GM18505 (cell line): ENCODE measurements around the gene TMC8.

Source experiments
- ATAC-seq: cut with Tn5 transposase; IDR thresholded peaks from one replicate; pipeline ENCODE4 v1.9.1; 2021; ENCODE audit not compliant: unreplicated experiment
- POLR2A ChIP-seq: IDR thresholded peaks from 4 replicates; pipeline ENCODE4 v1.6.1; 2011; ENCODE audit warnings: borderline replicate concordance; ENCODE audit not compliant: insufficient read depth, insufficient read length; ENCODE audit errors: extremely low read depth

The TMC8 gene

DNA sequence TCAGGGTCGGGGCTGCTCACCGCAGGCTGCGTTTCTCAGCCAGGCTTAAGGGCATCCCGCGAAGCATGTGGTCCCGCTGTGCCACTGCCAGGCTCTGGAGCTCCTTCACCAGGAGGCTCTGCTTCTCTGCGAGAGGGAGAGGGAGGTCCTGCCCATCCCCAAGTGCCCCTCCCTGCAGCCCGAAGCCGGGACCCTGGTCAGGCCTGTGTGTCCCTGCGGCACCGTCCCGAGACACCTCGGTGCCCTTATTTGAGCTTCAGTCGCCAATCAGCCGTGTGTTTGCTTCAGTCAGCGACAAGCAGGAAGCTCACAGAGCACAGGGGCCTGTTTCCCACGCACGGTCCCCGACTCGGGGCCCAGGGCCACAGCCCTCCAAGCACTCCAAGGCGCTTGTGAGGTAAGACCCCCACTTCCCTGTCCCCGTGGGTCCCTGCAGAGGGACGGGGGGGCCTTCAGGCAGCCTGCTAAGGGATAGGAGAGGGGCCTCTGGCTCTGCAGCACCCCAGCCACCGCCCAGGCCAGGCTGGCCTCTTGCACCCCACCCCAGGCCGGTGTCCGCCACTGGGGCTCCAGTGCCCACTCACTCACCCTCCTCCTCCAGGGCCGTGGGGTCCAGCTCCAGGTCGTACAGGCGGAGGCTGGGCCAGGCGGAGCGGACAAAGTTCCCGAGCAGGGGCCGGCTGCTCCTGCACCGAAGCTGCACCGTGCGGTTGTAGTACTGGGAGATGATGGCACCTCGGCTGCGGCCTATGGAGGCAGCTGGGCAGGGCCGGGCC is 5.2 kb upstream of the TMC8 start:
- peak; percentile 31 for TF ChIP-seq POLR2A
- no peak for ATAC-seq

DNA sequence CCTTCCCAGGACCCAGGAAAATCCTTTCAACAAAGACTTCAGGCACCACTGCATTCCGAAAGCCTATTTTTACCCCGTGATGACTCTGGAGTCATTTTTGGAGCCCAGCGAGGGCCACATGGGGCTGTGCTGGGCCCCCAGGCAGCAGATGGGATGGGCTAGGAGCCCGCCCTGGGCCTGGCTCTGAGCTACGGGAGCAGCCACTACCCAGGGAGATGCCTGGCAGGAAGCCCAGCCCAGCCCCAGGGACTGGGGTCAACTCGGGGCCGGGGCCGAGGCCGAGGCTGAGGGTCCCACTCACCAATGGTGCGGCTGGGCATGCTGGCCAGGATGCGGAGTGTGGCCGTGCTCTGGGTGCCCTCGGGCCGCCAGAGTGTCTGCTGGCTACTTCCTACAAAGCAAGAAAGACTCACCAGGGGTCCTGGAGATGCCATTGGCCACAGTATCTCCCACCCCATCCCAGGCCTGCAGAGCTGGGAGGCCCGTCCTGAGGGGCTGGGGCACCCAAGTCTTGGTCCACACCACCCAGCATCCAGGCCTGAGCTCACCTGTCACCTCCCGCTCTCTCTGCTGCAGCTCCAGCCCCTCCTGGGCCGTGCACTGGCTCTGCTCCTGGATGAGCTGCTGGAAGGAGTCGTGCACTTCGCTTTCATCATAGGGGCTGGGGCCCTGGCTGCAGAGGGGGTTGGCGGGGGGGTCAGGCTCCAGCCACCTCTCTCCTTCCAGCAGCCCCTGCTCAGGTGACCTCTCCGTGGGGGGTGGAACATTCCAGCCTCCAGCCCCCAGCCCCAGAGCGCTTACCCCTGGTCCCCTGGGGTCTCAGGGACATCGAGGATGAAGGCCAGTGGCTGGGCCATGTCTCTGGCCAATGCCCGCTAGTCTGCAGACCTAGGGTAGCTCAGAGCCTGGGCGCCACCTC is 4.3 kb upstream of the TMC8 start:
- peak; percentile 5 for TF ChIP-seq POLR2A
- ATAC-seq = no peak

GRCh38 chr17:78126895-78127238 is 3.7 kb upstream of the TMC8 start:
- TF ChIP-seq POLR2A = no peak
- no peak for ATAC-seq

DNA sequence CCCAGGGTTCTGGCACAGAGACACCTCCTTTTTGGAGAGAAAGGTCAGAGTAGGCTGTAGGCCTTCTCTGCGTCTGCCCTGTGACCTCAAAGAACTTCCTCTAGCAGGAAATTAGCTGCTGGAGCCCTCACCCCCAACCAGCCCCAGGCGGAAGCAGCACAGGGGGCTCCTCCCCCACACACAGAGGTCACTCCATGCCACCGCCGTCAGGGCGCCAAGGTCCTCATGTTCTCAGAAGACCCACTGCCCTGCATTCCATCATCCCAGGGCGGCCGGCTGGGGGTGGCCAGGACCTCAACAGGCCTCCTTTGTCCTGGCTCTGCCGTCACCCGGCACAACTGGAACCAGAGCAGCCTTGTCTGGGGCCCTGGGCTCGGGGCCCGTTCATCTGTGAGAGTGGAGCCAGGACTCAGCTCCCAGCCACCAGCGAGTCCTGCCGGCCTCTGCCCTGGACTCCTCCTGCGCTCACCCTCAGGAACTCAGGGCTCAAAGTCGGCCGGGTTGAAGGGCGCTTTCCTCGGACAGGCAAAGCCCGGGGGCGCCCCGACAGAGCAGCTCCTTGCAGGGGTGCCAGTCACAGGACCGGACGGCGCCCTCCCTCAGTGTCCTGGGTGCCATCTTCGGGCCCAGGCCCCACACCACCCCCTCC is 3.2 kb upstream of the TMC8 start:
- peak; percentile 64 for TF ChIP-seq POLR2A
- no peak for ATAC-seq

DNA sequence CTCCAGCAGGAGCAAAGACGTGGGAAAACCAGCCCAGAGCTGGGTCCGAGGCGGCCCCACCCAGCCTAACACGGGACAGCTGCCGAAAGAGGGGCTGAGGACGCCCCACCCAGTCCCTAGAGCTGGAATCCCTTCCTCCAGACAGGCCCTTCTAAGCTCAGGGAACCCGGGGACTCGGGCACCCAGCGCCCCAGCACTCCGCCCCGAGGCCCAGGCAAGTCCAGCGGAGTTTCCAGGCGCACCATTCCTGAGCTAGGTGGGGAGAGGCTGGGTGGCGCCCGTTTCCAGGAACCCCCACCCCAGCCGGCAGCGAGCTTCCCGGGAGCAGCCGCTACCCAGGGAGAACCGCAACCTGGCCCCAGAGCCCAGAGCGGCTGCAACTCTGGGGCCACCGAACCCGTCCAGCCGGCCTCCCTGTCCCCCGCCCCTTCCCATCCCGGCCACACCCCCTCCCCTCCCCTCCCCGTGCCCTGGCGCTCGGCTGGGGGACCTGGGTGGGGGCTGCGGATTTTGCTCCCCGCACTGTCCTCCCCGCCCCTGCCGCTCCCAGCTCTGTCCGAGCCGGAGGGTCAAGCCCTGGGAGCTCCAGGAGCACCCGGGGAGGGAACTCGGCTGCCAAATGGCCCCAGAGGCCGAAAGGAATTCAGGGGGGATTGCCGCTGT is 2.6 kb upstream of the TMC8 start:
- no peak for ATAC-seq

GRCh38 chr17:78128551-78129350 is 1.8 kb upstream of the TMC8 start, which contains the start of gene TMC6:
Gene TMC6 (minus strand): TSS chr17:78128755. CDS start chr17:78126832, 1,923 bp downstream.
- peak; percentile 21 for ATAC-seq
- peak; percentile 84 for TF ChIP-seq POLR2A

More for the DNA sequence above, 2.6 kb upstream of the TMC8 start:
- no peak for TF ChIP-seq POLR2A

GRCh38 chr17:78129351-78130089 is 1.1 kb upstream of the TMC8 start:
- no peak for ATAC-seq
- TF ChIP-seq POLR2A = peak; percentile 11

- ATAC-seq = no peak
- TF ChIP-seq POLR2A = no peak
These were observed 508 bp upstream of the TMC8 start for GRCh38 chr17:78130090-78130436.

GRCh38 chr17:78131172-78132083 is 857 bp downstream of the TMC8 start:
- TF ChIP-seq POLR2A = no peak
- ATAC-seq = no peak

DNA sequence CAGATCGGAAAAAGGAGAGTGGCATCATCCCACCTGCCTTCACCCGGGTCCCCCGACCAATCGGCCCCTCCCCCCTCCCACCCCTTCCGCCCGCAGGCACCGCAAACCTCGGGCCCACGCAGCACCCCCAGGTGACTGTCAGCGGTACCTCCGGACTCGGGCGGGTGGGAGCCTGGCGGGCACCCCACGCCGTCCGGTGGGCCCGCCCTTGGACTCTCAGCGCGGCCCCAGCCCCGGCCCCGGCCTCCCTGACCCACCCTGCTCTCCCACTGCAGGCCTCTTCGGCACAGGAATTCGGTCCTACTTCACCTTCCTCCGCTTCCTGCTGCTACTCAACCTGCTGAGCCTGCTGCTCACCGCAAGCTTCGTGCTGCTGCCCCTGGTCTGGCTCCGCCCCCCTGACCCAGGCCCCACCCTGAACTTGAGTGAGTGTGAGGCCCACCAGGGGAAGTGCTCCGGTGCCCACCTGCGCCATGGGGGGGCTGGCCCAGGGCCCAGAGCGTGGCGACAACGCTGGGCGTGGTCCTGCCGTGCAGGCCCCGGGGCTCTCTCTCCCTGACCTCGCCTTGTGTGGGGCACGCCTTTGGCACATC is 1.6 kb downstream of the TMC8 start:
- peak; percentile 77 for TF ChIP-seq POLR2A
- peak; percentile 19 for ATAC-seq
